HCT116 (cell line): ENCODE results near the gene CLASP1. TPM values are rescaled to one million over a fixed set of nuclear protein-coding genes. Genes with fewer than 3 reads are reported as not detected.

ENCODE experiments used
- ATAC-seq: fragments of 200-7000 bp; cut with Tn5 transposase; 2 replicates; pipeline ENCODE4 v1.9.1; 2020; ENCODE audit warnings: mild to moderate bottlenecking, moderate library complexity
- BruUV-seq: library from RNA; stranded (reverse); fragments of 400-500 nt; replicated peaks from 2 replicates; lab custom pipeline; 2021; lab: Mats Ljungman, UMichigan
- CTCF ChIA-PET: fragments of 300-600 bp; sonication (Branson Sonifier 250); formaldehyde crosslinking; loops from one replicate; lab custom pipeline; 2021; ENCODE audit warnings: antibody characterized with exemption; lab: Charles Lee
- POLR2A ChIA-PET: fragments of 300-600, 350-600 bp; sonication (Branson Sonifier 250); formaldehyde crosslinking; loops from one replicate; lab custom pipeline; 2021; ENCODE audit warnings: antibody characterized with exemption; lab: Charles Lee
- RAD21 ChIA-PET, 2 experiments: fragments of 300-600 bp; sonication (Branson Sonifier 250); formaldehyde crosslinking; loops; one replicate each; lab custom pipeline; 2023; ENCODE audit warnings: low total read pairs in 2 of 2; ENCODE audit not compliant: uncharacterized antibody in 2 of 2, unreplicated experiment in 2 of 2, low non-redundant PET in 1 of 2; lab: Charles Lee
- DNase-seq: peaks from one replicate; pipeline ENCODE4 v3.0.0-alpha.2; 2010; ENCODE audit warnings: low read depth, low spot score
- H2AFZ ChIP-seq: fragments of 200-600 bp; shearing (Covaris generic), sonication (generic); 2 replicates; pipeline ENCODE4 v1.6.1; 2017; ENCODE audit warnings: low read depth, mixed run types, mixed read lengths, antibody characterized with exemption, low read length; ENCODE audit not compliant: poor library complexity, severe bottlenecking
- H3K27ac ChIP-seq: 2 replicates; pipeline ENCODE4 v1.5.1; 2012; ENCODE audit warnings: low read depth, low read length
- H3K27me3 ChIP-seq: fragments of 200-600 bp; sonication (generic); 2 replicates; pipeline ENCODE4 v1.6.1; 2016; ENCODE audit warnings: mixed run types, low read length, mixed read lengths; ENCODE audit not compliant: insufficient read depth
- H3K36me3 ChIP-seq, 2 experiments: fragments of 200-500 bp in 1 of 2; fragments of 200-600 bp in 1 of 2; sonication (Bioruptor generic) in 1 of 2; sonication (generic) in 1 of 2; 2 replicates each; pipeline versions ENCODE4 v1.5.1 to v1.6.1; 2014 to 2016; ENCODE audit warnings: low read length in 2 of 2, inconsistent platforms in 1 of 2, mixed read lengths in 1 of 2, mixed run types in 1 of 2; ENCODE audit not compliant: insufficient read depth in 2 of 2, control insufficient read depth in 1 of 2
- H3K4me1 ChIP-seq, 2 experiments: fragments of 200-600 bp in 1 of 2; sonication (generic) in 1 of 2; 2 replicates each; pipeline versions ENCODE4 v1.5.1 to v1.6.1; 2012 to 2017; ENCODE audit warnings: low read length in 2 of 2, inconsistent platforms in 1 of 2, mild to moderate bottlenecking in 1 of 2, mixed read lengths in 1 of 2, mixed run types in 1 of 2, moderate library complexity in 1 of 2; ENCODE audit not compliant: insufficient read depth in 2 of 2, control insufficient read depth in 1 of 2
- H3K4me2 ChIP-seq: fragments of 200-600 bp; sonication (generic); 2 replicates; pipeline ENCODE4 v1.6.1; 2017; ENCODE audit warnings: mixed run types, low read length, mixed read lengths
- H3K4me3 ChIP-seq, 2 experiments: fragments of 200-600 bp in 1 of 2; sonication (generic) in 1 of 2; replicated peaks in 1 of 2; 2 replicates each; pipeline ENCODE4 v1.5.1; 2011 to 2016; ENCODE audit warnings: low read length in 2 of 2, control low read depth in 1 of 2, low read depth in 1 of 2, mild to moderate bottlenecking in 1 of 2, mixed read lengths in 1 of 2, mixed run types in 1 of 2
- H3K79me2 ChIP-seq: fragments of 200-600 bp; sonication (generic); 2 replicates; pipeline ENCODE4 v1.6.1; 2017; ENCODE audit warnings: mild to moderate bottlenecking, mixed run types, low read length, moderate library complexity, mixed read lengths; ENCODE audit not compliant: insufficient read depth
- H3K9ac ChIP-seq: fragments of 200-600 bp; sonication (generic); 2 replicates; pipeline ENCODE4 v1.6.1; 2016; ENCODE audit warnings: low read length, mixed read lengths
- H3K9me2 ChIP-seq: fragments of 200-600 bp; sonication (generic), shearing (Covaris generic); 2 replicates; pipeline ENCODE4 v1.6.1; 2017; ENCODE audit warnings: mixed run types, mild to moderate bottlenecking, moderate library complexity; ENCODE audit not compliant: insufficient read depth
- H3K9me3 ChIP-seq, 2 experiments: fragments of 200-500 bp in 1 of 2; fragments of 200-600 bp in 1 of 2; sonication (Bioruptor generic) in 1 of 2; sonication (generic) in 1 of 2; 2 replicates each; pipeline ENCODE4 v1.6.1; 2014 to 2017; ENCODE audit warnings: low read length in 2 of 2, mixed read lengths in 2 of 2, inconsistent platforms in 1 of 2, low read depth in 1 of 2, mild to moderate bottlenecking in 1 of 2, mixed run types in 1 of 2, moderate library complexity in 1 of 2; ENCODE audit not compliant: control insufficient read depth in 1 of 2, insufficient read depth in 1 of 2
- H4K20me1 ChIP-seq: fragments of 200-600 bp; sonication (generic), shearing (Covaris generic); 2 replicates; pipeline ENCODE4 v1.6.1; 2017; ENCODE audit warnings: mixed run types, mild to moderate bottlenecking, moderate library complexity; ENCODE audit not compliant: insufficient read depth
- CBX3 ChIP-seq: IDR thresholded peaks from 2 replicates; pipeline ENCODE4 v1.6.1; 2012; ENCODE audit warnings: low read depth
- CEBPB ChIP-seq: IDR thresholded peaks from 2 replicates; pipeline ENCODE4 v1.6.1; 2012; ENCODE audit warnings: low read depth
- CTCF ChIP-seq, 3 experiments: fragments of 200-600 bp in 1 of 3; sonication (generic) in 1 of 3; IDR thresholded peaks in 2 of 3; conservative IDR thresholded peaks in 1 of 3; 2 replicates each; pipeline ENCODE4 v1.5.1; 2012 to 2017; ENCODE audit warnings: low read depth in 2 of 3, low read length in 2 of 3, antibody characterized with exemption in 1 of 3, borderline replicate concordance in 1 of 3, control low read depth in 1 of 3, mild to moderate bottlenecking in 1 of 3, mixed read lengths in 1 of 3, mixed run types in 1 of 3, moderate library complexity in 1 of 3; ENCODE audit not compliant: insufficient read depth in 1 of 3
- EGR1 ChIP-seq: IDR thresholded peaks from 2 replicates; pipeline ENCODE4 v1.6.1; 2012; ENCODE audit warnings: low read depth
- ELF1 ChIP-seq: IDR thresholded peaks from 2 replicates; pipeline ENCODE4 v1.6.1; 2012; ENCODE audit warnings: low read depth, borderline replicate concordance
- EZH2 ChIP-seq: fragments of 200-600 bp; sonication (generic); IDR thresholded peaks from 2 replicates; pipeline ENCODE4 v1.6.1; 2017; ENCODE audit warnings: antibody characterized with exemption, mixed run types
- EZH2phosphoT487 ChIP-seq: fragments of 200-600 bp; IDR thresholded peaks from 2 replicates; pipeline ENCODE4 v1.6.1; 2018; ENCODE audit warnings: antibody characterized with exemption, borderline replicate concordance
- JUND ChIP-seq: IDR thresholded peaks from 2 replicates; pipeline ENCODE4 v1.6.1; 2012
- SP1 ChIP-seq: IDR thresholded peaks from 2 replicates; pipeline ENCODE4 v1.6.1; 2012; ENCODE audit warnings: low read depth
- TCF7L2 ChIP-seq: IDR thresholded peaks from 2 replicates; pipeline ENCODE4 v1.7.0; 2011; ENCODE audit warnings: borderline replicate concordance, inconsistent platforms; ENCODE audit not compliant: insufficient read depth, insufficient read length; ENCODE audit errors: extremely low read depth
- ZBTB33 ChIP-seq: IDR thresholded peaks from 2 replicates; pipeline ENCODE4 v1.6.1; 2011; ENCODE audit warnings: mild to moderate bottlenecking, low read length, moderate library complexity; ENCODE audit not compliant: insufficient replicate concordance; ENCODE audit errors: extremely low read depth
- ZNF274 ChIP-seq: fragments of 200-500 bp; sonication (Bioruptor generic); IDR thresholded peaks from 2 replicates; pipeline ENCODE4 v1.6.1; 2014; ENCODE audit warnings: mild to moderate bottlenecking, low read depth, low read length, inconsistent platforms
- intact Hi-C: fragments of 100-400 bp; cut with micrococcal nuclease; formaldehyde crosslinking; loops from 2 replicates; pipeline ENCODE4 v1.10.0; 2022
- total RNA-seq: library from RNA; stranded (reverse); gene quantifications from one replicate; pipeline ENCODE4 v1.2.1, GENCODE V29; 2021; ENCODE audit not compliant: unreplicated experiment

Gene CLASP1
- total RNA-seq, 1 experiment from 2014 or later: 41.9 TPM

DNA sequence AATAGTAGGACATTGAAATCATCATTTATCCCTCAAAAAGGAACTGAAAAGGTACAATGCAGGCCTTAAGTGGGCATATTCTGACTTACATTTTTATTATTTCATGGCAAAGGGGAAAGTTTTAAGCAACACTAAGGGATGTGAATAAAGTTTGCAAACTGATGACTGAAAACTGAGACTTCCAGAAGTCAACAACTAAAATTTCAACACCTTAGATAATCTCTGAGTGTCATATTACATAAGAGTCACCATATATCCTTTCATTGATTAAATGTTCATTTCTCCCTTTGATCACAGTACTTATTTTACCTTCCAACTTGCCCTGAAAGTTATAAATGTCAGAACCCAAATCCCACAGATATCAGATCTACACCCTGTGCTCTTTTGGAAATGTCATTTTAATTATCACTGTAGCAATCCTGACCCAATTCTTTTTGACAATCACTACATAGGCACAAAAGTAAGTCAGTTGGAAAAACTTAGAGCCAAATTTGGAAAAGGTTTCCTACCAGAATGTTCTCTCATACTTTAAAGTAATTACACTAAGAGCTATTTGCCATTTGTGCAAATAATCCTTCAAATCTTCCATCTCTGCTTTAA is 163.0 kb downstream of the CLASP1 start:
- DNase-seq (no peak), ATAC-seq (no peak)
- no peak overlapping the region for H2AFZ ChIP-seq
- H3K27ac ChIP-seq: no peak overlapping the region
- no peak overlapping the region for H3K9ac ChIP-seq
- POLR2A ChIA-PET: no interaction called here
- H3K4me3 ChIP-seq: no peak overlapping the region
- no TSS peak for BruUV-seq
- H3K4me2 ChIP-seq: no peak overlapping the region
- CTCF ChIA-PET: no interaction called here
- no peak for TF ChIP-seq TCF7L2
- no peak for TF ChIP-seq EGR1
- no peak for TF ChIP-seq EZH2
- TF ChIP-seq CTCF (IDR thresholded peaks at IDR 0.05 in 2 of 3, conservative IDR thresholded peaks at IDR 0.05 in 1 of 3; ENCODE audit: borderline replicate concordance in 1 of 3, insufficient read depth in 1 of 3, low read depth in 2 of 3, low read length in 2 of 3): no peak
- TF ChIP-seq CBX3: no peak
- TF ChIP-seq ZBTB33: no peak
- TF ChIP-seq EZH2phosphoT487: no peak
- no peak for TF ChIP-seq ELF1
- TF ChIP-seq ZNF274: no peak
- TF ChIP-seq SP1: no peak
- TF ChIP-seq JUND: no peak
- no peak for TF ChIP-seq CEBPB
- no peaks in the 10 kb centered on the region for H4K20me1 ChIP-seq
- intact Hi-C loops: no loop called here
- RAD21 ChIA-PET: no interaction called here
- H3K9me3 ChIP-seq: no peaks in the 10 kb centered on the region
- no peaks in the 10 kb centered on the region for H3K9me2 ChIP-seq
- no peaks in the 10 kb centered on the region for H3K36me3 ChIP-seq
- H3K4me1 ChIP-seq: peaks cover 7 to 27% of the 10 kb centered on the region in 2 experiments; a peak in 3 of 4 replicates
- 0 out of 2 replicates have a peak, but pooled peaks cover 8% of the 10 kb centered on the region for H3K79me2 ChIP-seq
- no peaks in the 10 kb centered on the region for H3K27me3 ChIP-seq
